ENCODE data around the gene SERPINB8.

SERPINB8 gene

DNA sequence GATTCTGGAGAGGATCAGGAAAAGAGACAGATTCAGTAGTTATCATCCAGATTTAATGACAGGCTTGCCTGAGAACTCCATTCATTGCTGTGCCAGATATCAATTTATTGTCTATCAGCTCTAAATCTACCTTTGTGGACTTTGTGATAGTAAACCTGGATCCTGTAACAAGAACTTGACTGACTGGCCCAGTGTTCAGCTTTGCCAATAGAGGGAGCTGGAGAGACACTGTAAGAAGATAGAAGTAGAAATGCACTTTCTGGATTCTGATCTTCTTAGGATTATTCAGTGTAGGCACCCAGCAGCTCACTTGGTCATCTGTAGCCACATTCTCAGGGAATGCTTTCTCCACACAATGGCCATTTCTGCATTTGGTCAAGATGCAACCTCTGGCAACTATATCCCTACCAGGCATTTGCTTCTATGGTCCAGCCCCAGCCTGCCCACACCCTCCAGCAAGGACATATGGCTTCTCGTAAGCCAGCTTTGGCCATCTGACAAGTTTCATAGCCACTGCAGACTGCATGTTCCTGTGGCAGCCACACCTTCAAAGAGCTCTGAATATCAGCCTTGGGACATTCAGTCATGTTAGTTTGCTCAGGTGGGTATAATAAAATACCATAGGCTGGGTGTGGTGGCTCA lies 6.1 kb upstream of the SERPINB8 start:
- FAIRE-seq (no peak), DNase-seq (ENCODE audit: insufficient read length, low spot score) (peak; percentile 17)

DNA sequence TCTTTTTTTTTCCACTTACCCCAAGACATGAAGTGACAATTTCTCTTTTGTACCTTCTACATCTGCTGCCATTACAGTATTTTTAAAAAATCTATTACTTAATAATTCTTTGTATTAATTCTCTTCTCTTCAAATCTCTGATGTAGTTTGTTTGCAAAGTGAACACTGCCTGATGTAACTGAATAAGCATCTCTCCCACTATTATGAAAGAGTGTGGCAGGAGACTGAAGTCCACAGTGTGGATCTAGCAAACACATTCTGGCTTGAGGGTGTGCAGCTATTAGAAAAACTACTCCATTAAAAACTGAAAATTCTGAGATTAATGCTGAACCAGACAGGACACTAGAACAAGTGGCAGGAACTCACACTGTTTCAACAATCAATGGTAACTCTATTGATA lies 5.0 kb upstream of the SERPINB8 start:
- DNase-seq (ENCODE audit: insufficient read length, low spot score) (no peak), FAIRE-seq (no peak)

DNA sequence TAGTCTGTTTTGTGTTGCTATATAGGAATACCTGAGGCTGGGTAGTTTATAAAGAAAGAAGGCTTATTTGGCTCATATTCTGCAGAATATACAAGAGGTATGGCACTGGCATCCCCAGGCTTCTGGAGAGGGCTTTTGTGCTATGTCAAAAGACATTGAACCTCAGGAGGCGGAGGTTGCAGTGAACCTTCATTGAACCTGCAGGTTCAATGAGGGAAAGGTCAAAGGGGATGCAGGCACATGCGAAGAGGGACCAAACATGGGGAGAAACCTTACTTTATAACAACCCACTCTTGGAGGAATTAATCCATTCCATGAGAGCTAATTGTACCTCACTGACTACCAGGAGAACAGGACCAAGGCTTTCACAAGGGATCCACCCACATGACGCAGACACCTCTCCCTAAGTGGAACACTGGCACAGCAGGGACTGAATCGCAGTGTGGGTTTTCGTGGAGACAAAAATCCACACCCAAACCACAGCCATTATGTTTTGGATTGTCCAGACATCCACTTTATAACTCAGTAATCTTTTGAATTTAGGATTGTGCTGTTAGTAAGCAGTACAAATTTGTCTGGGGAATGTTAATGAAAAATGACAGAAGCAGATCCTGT lies 4.1 kb upstream of the SERPINB8 start:
- DNase-seq (ENCODE audit: insufficient read length, low spot score) (no peak), FAIRE-seq (no peak)

GRCh38 chr18:63970809-63971205 lies 926 bp downstream of the SERPINB8 start:
- DNase-seq (ENCODE audit: insufficient read length, low spot score) (peak; percentile 54), FAIRE-seq (no peak)

GRCh38 chr18:63971320-63972001 lies 1.6 kb downstream of the SERPINB8 start:
- no peak for FAIRE-seq

GRCh38 chr18:63972002-63972376 lies 2.1 kb downstream of the SERPINB8 start:
- FAIRE-seq (no peak), DNase-seq (ENCODE audit: insufficient read length, low spot score) (no peak)

More at GRCh38 chr18:63971320-63972001, 1.6 kb downstream of the SERPINB8 start:
- DNase-seq (ENCODE audit: insufficient read length, low spot score): no peak

GRCh38 chr18:63974991-63975390 lies 5.1 kb downstream of the SERPINB8 start:
- no peak for FAIRE-seq
- DNase-seq (ENCODE audit: insufficient read length, low spot score): no peak

- no peak for FAIRE-seq
- no peak for DNase-seq (ENCODE audit: insufficient read length, low spot score)
These were observed 5.7 kb downstream of the SERPINB8 start for GRCh38 chr18:63975628-63976027.

DNA sequence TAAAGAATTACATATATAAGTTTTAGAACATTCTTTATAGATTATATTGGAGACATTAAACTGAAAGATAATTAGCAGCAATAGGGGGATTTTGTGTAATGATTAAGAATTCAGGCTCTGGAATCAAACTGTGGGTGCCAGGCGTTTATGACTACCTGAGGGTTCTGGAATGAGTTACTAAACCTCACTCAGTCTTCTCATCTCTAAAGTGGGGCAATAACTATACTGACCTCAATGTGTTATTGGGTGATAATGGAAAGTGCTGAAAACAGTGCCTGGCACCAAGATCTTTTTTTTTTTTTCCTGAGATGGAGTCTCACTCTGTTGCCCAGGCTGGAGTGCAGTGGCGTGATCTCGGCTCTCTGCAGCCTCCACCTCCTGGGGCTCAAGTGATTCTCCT lies 7.2 kb downstream of the SERPINB8 start:
- DNase-seq (ENCODE audit: insufficient read length, low spot score) (no peak), FAIRE-seq (no peak)

DNA sequence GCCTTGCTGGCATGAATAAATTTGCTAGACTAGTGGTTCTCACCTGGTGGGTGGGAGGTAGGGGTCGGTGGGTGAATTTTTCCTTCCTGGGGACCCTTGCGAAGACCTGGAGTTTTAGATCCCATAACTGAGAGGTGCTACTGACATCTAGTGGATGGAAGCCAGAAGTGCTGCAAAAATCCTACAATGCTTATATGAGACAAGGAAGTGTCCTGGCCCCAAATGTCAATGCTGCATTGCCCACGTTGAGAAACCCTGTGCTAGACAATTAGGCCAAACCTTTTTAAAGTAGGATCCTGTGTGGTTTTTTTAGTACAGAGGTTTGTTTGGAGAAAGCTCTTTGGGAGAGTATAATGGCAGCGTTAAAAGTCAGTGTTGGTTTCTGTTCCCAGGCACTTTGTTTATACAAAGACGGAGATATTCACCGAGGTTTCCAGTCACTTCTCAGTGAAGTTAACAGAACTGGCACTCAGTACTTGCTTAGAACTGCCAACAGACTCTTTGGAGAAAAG lies 9.6 kb downstream of the SERPINB8 start:
- peak; percentile 25 for DNase-seq (ENCODE audit: insufficient read length, low spot score)
- FAIRE-seq: no peak

GRCh38 chr18:63980027-63980426 lies 10.1 kb downstream of the SERPINB8 start:
- DNase-seq (ENCODE audit: insufficient read length, low spot score) (no peak), FAIRE-seq (no peak)

GRCh38 chr18:63980896-63981460 lies 11.1 kb downstream of the SERPINB8 start:
- no peak for FAIRE-seq

DNA sequence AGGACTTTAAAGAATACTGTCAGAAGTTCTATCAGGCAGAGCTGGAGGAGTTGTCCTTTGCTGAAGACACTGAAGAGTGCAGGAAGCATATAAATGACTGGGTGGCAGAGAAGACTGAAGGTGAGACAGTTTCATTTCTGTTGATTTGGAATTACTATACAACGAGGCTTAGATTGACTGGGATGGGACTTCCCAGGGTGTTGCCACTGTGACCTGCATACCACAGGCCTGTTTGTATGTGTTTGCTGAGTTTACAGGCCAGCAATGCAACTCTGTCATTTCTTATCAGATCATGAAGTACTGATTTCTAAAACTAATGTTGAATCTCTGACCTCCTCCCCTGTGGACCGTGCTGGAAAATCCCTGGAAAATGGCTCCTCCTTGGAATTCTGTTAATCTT lies 11.8 kb downstream of the SERPINB8 start:
- FAIRE-seq: no peak
- DNase-seq (ENCODE audit: insufficient read length, low spot score): no peak

More at GRCh38 chr18:63980896-63981460, 11.1 kb downstream of the SERPINB8 start:
- DNase-seq (ENCODE audit: insufficient read length, low spot score): no peak

DNA sequence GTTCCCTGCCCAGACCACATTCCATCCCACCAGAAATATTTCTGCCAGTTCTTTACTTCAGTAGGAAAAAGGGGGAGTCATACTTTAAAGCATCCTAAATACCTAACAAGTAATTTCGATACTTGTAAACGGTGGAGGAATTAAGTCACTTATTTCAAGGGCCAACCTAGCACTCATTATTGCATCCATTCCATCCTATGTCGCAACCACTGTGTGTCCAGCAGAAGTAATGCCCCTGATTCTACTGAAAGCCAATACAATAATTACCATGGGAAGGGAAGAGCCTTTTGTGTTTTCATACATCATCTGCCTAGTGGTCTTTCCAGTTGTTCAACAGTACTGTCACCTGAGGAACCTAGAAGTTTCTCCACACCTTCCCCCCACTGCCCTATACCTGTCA lies 12.5 kb downstream of the SERPINB8 start:
- FAIRE-seq (no peak), DNase-seq (ENCODE audit: insufficient read length, low spot score) (no peak)

DNA sequence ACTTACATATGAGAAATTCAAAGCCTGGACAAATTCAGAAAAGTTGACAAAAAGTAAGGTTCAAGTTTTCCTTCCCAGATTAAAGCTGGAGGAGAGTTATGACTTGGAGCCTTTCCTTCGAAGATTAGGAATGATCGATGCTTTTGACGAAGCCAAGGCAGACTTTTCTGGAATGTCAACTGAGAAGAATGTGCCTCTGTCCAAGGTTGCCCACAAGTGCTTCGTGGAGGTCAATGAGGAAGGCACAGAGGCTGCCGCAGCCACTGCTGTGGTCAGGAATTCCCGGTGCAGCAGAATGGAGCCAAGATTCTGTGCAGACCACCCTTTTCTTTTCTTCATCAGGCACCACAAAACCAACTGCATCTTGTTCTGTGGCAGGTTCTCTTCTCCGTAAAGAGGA lies 17.0 kb downstream of the SERPINB8 start:
- FAIRE-seq (no peak), DNase-seq (ENCODE audit: insufficient read length, low spot score) (no peak)

DNA sequence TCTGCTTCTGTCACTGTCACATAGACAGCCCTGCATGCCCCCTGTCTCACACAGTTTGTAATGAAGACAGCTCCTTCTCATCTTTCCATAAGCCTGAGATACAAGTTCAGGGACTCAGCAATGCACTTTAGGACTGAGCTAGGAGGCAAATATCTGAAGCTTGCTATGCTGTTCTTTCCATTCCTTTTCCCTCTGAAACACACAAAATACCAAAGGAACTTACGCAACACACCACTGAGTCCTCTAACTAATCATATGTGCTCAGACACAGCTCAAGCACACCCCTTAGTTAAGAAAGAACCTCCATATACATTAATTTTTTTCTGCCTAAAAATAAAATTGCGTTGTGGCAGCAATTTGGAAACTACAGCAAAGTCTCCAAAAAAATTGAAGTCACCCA lies 17.9 kb downstream of the SERPINB8 start:
- DNase-seq (ENCODE audit: insufficient read length, low spot score) (no peak), FAIRE-seq (no peak)

- DNase-seq (ENCODE audit: insufficient read length, low spot score) (no peak), FAIRE-seq (no peak)
These were observed 22.9 kb downstream of the SERPINB8 start for GRCh38 chr18:63992751-63993150.

DNA sequence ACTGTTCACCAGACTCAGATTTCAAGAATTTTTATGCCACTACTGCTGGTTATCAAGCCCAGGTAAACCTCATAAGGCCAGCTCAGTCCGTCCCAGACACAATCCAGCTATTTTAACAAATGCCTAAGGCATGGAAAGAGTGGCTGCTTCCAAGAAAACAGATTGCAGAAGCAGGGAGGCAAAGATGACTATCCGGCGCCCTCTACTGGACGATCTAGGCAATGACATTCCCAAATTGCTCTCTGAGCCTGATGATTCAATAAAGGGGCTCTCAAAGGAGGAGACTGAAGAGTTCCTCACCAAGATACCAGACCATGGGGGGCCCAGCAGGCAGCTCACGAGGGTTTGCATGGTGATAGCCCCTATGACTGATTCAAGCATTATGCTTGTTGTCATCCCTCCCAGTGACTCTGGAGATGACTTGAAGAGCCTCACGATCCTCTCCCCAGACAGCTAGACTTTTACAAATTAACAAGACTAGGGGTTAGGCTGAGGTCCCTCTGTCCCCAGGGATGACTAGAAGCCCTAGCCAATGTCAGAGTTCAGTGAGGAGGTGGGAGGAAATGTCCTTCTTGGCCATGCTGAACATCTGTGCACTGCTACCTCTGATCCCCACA lies 25.0 kb downstream of the SERPINB8 start:
- FAIRE-seq (no peak), DNase-seq (ENCODE audit: insufficient read length, low spot score) (peak; percentile 37)

GRCh38 chr18:63997041-63997440 lies 27.2 kb downstream of the SERPINB8 start:
- DNase-seq (ENCODE audit: insufficient read length, low spot score) (no peak), FAIRE-seq (no peak)

GRCh38 chr18:63997606-63998005 lies 27.7 kb downstream of the SERPINB8 start:
- DNase-seq (ENCODE audit: insufficient read length, low spot score) (no peak), FAIRE-seq (no peak)

DNA sequence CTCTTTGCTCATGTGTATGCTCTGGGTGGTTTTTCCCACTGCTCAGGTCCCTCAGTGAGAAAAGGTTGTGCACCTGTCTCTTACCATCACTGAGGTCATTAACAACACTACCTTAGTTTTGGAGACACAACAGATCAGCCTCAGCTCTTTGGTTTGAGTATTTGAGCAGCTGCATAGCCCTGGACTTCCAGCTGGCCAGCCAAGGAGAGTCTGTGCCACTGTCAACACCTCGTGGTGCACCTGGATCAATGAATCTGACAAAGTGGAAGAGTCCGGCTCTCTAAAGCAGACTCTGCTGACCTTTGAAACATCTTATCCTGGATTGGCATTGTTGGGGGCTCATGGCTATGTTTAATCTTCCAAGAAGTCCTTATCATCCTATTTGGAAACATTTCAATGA lies 30.0 kb downstream of the SERPINB8 start:
- no peak for DNase-seq (ENCODE audit: insufficient read length, low spot score)
- FAIRE-seq: no peak
